ENCODE results near the gene FRAT2.

- TF ChIP-seq CTCF (IDR thresholded peaks at IDR 0.05; ENCODE audit: low read depth, low read length, poor library complexity, severe bottlenecking): no peak
- TF ChIP-seq EZH2phosphoT487 (IDR thresholded peaks at IDR 0.05; ENCODE audit: borderline replicate concordance, low read length): no peak
These were observed 1.8 kb downstream of the FRAT2 start for GRCh38 chr10:97332591-97333350.
